HepG2 (cell line): ENCODE measurements around the gene MAEA. TPM values are rescaled to one million over a fixed set of nuclear protein-coding genes. Genes with fewer than 3 reads are reported as not detected.

ENCODE experiments used
- FOSL2 ChIP-seq: sonication (generic); formaldehyde crosslinking; IDR thresholded peaks from 2 replicates; pipeline ENCODE4 v1.4.0; 2020; ENCODE audit warnings: missing genetic modification reagents
- HOXA3 ChIP-seq: sonication (generic); formaldehyde crosslinking; IDR thresholded peaks from 2 replicates; pipeline ENCODE4 v1.5.0; 2020; ENCODE audit warnings: missing genetic modification reagents
- ISL2 ChIP-seq: sonication (generic); formaldehyde crosslinking; IDR thresholded peaks from 2 replicates; pipeline ENCODE4 v1.5.0; 2020; ENCODE audit warnings: missing genetic modification reagents
- KLF9 ChIP-seq: IDR thresholded peaks from 2 replicates; pipeline ENCODE4 v1.6.1; 2016; ENCODE audit warnings: low read depth
- MAFF ChIP-seq: IDR thresholded peaks from 2 replicates; pipeline ENCODE4 v1.6.1; 2011; ENCODE audit warnings: low read depth, low read length, improper control_type of control experiment
- MAZ ChIP-seq, 2 experiments: sonication (generic) in 1 of 2; formaldehyde crosslinking in 1 of 2; IDR thresholded peaks; 2 replicates each; pipeline versions ENCODE4 v1.5.0 to v1.6.1; 2012 to 2020; ENCODE audit warnings: low read depth in 2 of 2, mild to moderate bottlenecking in 2 of 2, borderline replicate concordance in 1 of 2, improper control_type of control experiment in 1 of 2, low read length in 1 of 2, missing genetic modification reagents in 1 of 2, moderate library complexity in 1 of 2
- MED1 ChIP-seq: sonication (generic); formaldehyde crosslinking; IDR thresholded peaks from 2 replicates; pipeline ENCODE4 v1.4.0; 2020; ENCODE audit warnings: missing genetic modification reagents
- PATZ1 ChIP-seq: sonication (generic); formaldehyde crosslinking; IDR thresholded peaks from 2 replicates; pipeline ENCODE4 v1.4.0; 2020; ENCODE audit warnings: missing genetic modification reagents
- PTBP1 ChIP-seq: fragments of 200-400 bp; formaldehyde crosslinking; IDR thresholded peaks from 2 replicates; pipeline ENCODE4 v1.6.1; 2018; ENCODE audit warnings: low read length, low read depth; ENCODE audit not compliant: poor library complexity, severe bottlenecking
- SOX13 ChIP-seq, 3 experiments: fragments of 450-650 bp in 1 of 3; sonication (generic) in 1 of 3; formaldehyde crosslinking in 1 of 3; IDR thresholded peaks in 2 of 3; conservative IDR thresholded peaks in 1 of 3; 2 replicates each; pipeline versions ENCODE4 v1.5.0 to v1.6.1; 2016 to 2020; ENCODE audit warnings: antibody characterized with exemption in 1 of 3, mild to moderate bottlenecking in 1 of 3, missing compliant biosample characterization in 1 of 3, missing genetic modification reagents in 1 of 3, moderate library complexity in 1 of 3
- SP4 ChIP-seq: sonication (generic); formaldehyde crosslinking; IDR thresholded peaks from 2 replicates; pipeline ENCODE4 v1.8.1; 2023; ENCODE audit warnings: mild to moderate bottlenecking, missing genetic modification reagents
- ZBTB2 ChIP-seq: sonication (generic); formaldehyde crosslinking; IDR thresholded peaks from 2 replicates; pipeline ENCODE4 v1.8.0; 2022; ENCODE audit warnings: low read depth, missing genetic modification reagents
- ZBTB33 ChIP-seq: sonication (generic); formaldehyde crosslinking; IDR thresholded peaks from 2 replicates; pipeline ENCODE4 v1.4.0; 2020; ENCODE audit warnings: missing genetic modification reagents
- ZNF383 ChIP-seq: sonication (generic); formaldehyde crosslinking; IDR thresholded peaks from 2 replicates; pipeline ENCODE4 v1.4.0; 2020; ENCODE audit warnings: missing genetic modification reagents, mild to moderate bottlenecking, borderline replicate concordance
- ZNF639 ChIP-seq: conservative IDR thresholded peaks from 2 replicates; pipeline ENCODE4 v1.6.1; 2018; ENCODE audit warnings: missing genetic modification reagents
- polyA plus RNA-seq, 8 experiments: library from polyadenylated mRNA; depleted of rRNA in 3 of 8; stranded (reverse) in 7 of 8; unstranded in 1 of 8; fragments of >200 nt; fragmentation: Illumina TruSeq in 4 of 8; extraction: Trizol in 4 of 8; gene quantifications; 2 replicates each; pipeline versions ENCODE4 v1.2.1 to v1.2.3, GENCODE V29; 2011 to 2016; ENCODE audit warnings: low read depth in 4 of 8, missing spikeins in 1 of 8, mixed read lengths in 1 of 8; ENCODE audit not compliant: insufficient read depth in 1 of 8
- total RNA-seq, 5 experiments: library from RNA; depleted of rRNA; stranded (reverse); fragments of >200 nt; fragmentation: Illumina TruSeq; extraction: Trizol; gene quantifications; 2 replicates each; pipeline ENCODE4 v1.2.3, GENCODE V29; 2016; ENCODE audit warnings: low read depth in 1 of 5
- TF ChIP-seq, protein P1 (sequence below): sonication (generic); formaldehyde crosslinking; IDR thresholded peaks from 2 replicates; pipeline ENCODE4 v1.5.0; 2020; ENCODE audit warnings: mild to moderate bottlenecking, missing genetic modification reagents, moderate library complexity
- TF ChIP-seq, protein P2 (sequence below): sonication (generic); formaldehyde crosslinking; IDR thresholded peaks from 2 replicates; pipeline ENCODE4 v1.4.0; 2020; ENCODE audit warnings: missing genetic modification reagents, borderline replicate concordance

The MAEA gene
- total and polyA plus RNA-seq, 2 of the 13 experiments (the other 11 are each of a cell fraction or from before 2014, with no cell fraction given) = 52.0 to 57.1 TPM

DNA sequence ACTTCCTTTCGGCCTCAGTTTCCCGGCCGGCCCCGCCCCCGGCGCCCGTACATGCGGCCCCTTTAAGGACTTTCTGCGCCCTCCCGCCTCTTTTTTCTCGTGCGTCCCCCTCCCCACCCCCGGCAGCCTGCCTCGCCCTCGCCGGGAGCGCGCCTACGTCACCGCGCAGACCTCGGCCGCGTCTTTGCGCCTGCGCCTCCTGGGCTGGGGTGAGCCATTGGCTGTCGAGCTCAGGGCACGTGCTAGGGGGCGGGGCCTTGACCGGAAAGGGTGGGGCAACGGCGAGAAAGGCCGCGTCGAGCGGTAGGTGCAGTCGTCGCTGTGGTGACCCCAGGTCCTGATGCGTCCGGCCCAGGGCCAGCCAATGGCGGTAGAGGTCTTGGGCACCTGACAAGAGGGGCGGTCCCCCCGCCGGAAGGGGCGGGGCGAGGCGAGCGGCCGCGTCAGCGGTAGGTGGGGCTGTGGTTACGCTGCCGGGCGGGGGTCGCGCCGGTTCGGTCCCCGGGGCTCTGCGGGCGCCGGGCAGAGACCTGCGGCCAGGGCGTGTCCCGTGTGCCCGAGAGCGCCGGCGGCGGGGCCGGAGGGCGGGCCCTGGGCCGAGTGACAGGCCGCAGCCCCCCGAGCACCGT is 57.2 kb downstream of the MAEA start, which contains the start of gene UVSSA (continued):
- TF ChIP-seq, protein P1, sequence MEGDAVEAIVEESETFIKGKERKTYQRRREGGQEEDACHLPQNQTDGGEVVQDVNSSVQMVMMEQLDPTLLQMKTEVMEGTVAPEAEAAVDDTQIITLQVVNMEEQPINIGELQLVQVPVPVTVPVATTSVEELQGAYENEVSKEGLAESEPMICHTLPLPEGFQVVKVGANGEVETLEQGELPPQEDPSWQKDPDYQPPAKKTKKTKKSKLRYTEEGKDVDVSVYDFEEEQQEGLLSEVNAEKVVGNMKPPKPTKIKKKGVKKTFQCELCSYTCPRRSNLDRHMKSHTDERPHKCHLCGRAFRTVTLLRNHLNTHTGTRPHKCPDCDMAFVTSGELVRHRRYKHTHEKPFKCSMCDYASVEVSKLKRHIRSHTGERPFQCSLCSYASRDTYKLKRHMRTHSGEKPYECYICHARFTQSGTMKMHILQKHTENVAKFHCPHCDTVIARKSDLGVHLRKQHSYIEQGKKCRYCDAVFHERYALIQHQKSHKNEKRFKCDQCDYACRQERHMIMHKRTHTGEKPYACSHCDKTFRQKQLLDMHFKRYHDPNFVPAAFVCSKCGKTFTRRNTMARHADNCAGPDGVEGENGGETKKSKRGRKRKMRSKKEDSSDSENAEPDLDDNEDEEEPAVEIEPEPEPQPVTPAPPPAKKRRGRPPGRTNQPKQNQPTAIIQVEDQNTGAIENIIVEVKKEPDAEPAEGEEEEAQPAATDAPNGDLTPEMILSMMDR (CRISPR knock-in tag) = 0 out of 2 replicates have a peak, but pooled peaks have one; percentile 1
- TF ChIP-seq PATZ1 (CRISPR knock-in tag) (peak; percentile 92), KLF9 (CRISPR knock-in tag) (peak; percentile 76), ISL2 (CRISPR knock-in tag) (peak; percentile 41; the same call in 1 of the 2 replicates), ZNF639 (peak; percentile 89), PTBP1 (no peak), SP4 (peak; percentile 99), MED1 (CRISPR knock-in tag) (peak; percentile 53), ZNF383 (no peak), FOSL2 (CRISPR knock-in tag) (peak; percentile 65), MAFF (no peak), ZBTB2 (CRISPR knock-in tag) (peak; percentile 64), SOX13 (IDR thresholded peaks at IDR 0.05) (no peak), SOX13 (CRISPR knock-in tag; conservative IDR thresholded peaks at IDR 0.05 in 1 of 2, IDR thresholded peaks at IDR 0.05 in 1 of 2) (peak in 1 of 2 experiments; percentile 19; a peak in 1 of 4 replicates), ZBTB33 (CRISPR knock-in tag) (peak; percentile 11; the same call in 1 of the 2 replicates), HOXA3 (CRISPR knock-in tag) (peak; percentile 76; the same call in 1 of the 2 replicates), MAZ (IDR thresholded peaks at IDR 0.05; ENCODE audit: borderline replicate concordance, low read depth, low read length) (peak; percentile 69), MAZ (CRISPR knock-in tag; IDR thresholded peaks at IDR 0.05; ENCODE audit: low read depth) (peak; percentile 90)
- TF ChIP-seq, protein P2, sequence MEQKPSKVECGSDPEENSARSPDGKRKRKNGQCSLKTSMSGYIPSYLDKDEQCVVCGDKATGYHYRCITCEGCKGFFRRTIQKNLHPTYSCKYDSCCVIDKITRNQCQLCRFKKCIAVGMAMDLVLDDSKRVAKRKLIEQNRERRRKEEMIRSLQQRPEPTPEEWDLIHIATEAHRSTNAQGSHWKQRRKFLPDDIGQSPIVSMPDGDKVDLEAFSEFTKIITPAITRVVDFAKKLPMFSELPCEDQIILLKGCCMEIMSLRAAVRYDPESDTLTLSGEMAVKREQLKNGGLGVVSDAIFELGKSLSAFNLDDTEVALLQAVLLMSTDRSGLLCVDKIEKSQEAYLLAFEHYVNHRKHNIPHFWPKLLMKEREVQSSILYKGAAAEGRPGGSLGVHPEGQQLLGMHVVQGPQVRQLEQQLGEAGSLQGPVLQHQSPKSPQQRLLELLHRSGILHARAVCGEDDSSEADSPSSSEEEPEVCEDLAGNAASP (CRISPR knock-in tag) = 0 out of 2 replicates have a peak, but pooled peaks have one; percentile 23
